Heart left ventricle (tissue), 16 donors: Measurements from ENCODE around the gene KCNN3. TPM values are rescaled to one million over a fixed set of nuclear protein-coding genes. Genes with fewer than 3 reads are reported as not detected.

ENCODE experiments used
- ATAC-seq, 4 donors: fragments of 200-7000 bp; cut with Tn5 transposase; one replicate each; pipeline ENCODE4 v1.9.1; 2020 to 2022; ENCODE audit warnings: moderate library complexity in 4 of 4, mild to moderate bottlenecking in 3 of 4, moderate number of reproducible peaks in 1 of 4
- DNase-seq, 5 donors: peaks; one replicate each; pipeline ENCODE4 v3.0.0-alpha.2; 2020
- H3K27ac ChIP-seq, 12 donors: fragments of 200-600 bp; sonication (generic) in 4 of 12; one replicate each; pipeline versions ENCODE4 v1.5.0 to v1.8.0; 2016 to 2022; ENCODE audit warnings: mild to moderate bottlenecking in 2 of 12
- H3K27me3 ChIP-seq, 9 donors: fragments of 200-600 bp; sonication (generic) in 2 of 9; one replicate each; pipeline versions ENCODE4 v1.5.1 to v1.8.0; 2016 to 2022; ENCODE audit warnings: mild to moderate bottlenecking in 3 of 9
- H3K36me3 ChIP-seq, 9 donors: fragments of 200-600 bp; sonication (generic) in 2 of 9; one replicate each; pipeline versions ENCODE4 v1.5.0 to v1.8.0; 2018 to 2022; ENCODE audit warnings: mild to moderate bottlenecking in 2 of 9
- H3K4me1 ChIP-seq, 12 donors: fragments of 200-600 bp; sonication (generic) in 4 of 12; one replicate each; pipeline versions ENCODE4 v1.5.0 to v1.8.0; 2016 to 2022; ENCODE audit warnings: mild to moderate bottlenecking in 3 of 12
- H3K4me3 ChIP-seq, 12 donors: fragments of 200-600 bp; sonication (generic) in 4 of 12; one replicate each; pipeline versions ENCODE4 v1.5.0 to v1.8.0; 2017 to 2022; ENCODE audit warnings: mild to moderate bottlenecking in 9 of 12, moderate library complexity in 4 of 12
- H3K9me3 ChIP-seq, 12 donors: fragments of 200-600 bp; sonication (generic) in 4 of 12; one replicate each; pipeline versions ENCODE4 v1.5.0 to v1.8.0; 2016 to 2022; ENCODE audit warnings: mild to moderate bottlenecking in 1 of 12
- POLR2A ChIP-seq, 2 donors: fragments of 450-650 bp; IDR thresholded peaks; one replicate each; pipeline ENCODE4 v1.6.1; 2017; ENCODE audit warnings: antibody characterized with exemption in 2 of 2, mild to moderate bottlenecking in 2 of 2, moderate library complexity in 2 of 2
- WGBS, 4 donors: extraction: QIAGEN DNeasy Blood & Tissue Kit in 2 of 4; methylation state at CpG; one replicate each; pipeline versions ENCODE4 v1.1.5 to v1.1.7; 2013 to 2018; 5-methylcytosine and 5-hydroxymethylcytosine counted together
- intact Hi-C, 10 donors: fragments of 100-400 bp; cut with DNase I; formaldehyde crosslinking; loops; one replicate each; pipeline versions ENCODE4 v1.11.1 to v1.14.2; 2022
- long read RNA-seq, 3 donors: library from polyadenylated mRNA; unstranded; transcript quantifications; one replicate each; pipeline ENCODE4 v2.0.0, GENCODE V29; 2020 to 2021
- polyA plus RNA-seq, 2 donors: library from polyadenylated mRNA; stranded (reverse); fragments of 200-250 nt; gene quantifications; one replicate each; pipeline ENCODE4 v1.2.3, GENCODE V29; 2013
- total RNA-seq, 9 donors: library from RNA; depleted of rRNA in 2 of 9; stranded (reverse); fragments of >200 nt in 2 of 9; fragmentation: NEBNext Ultra II Directional in 3 of 9; extraction: Animal tissue kit (Norgen Biotek cat#: 25700) in 3 of 9; gene quantifications; one replicate each; pipeline versions ENCODE4 v1.1.0 to v1.2.4, GENCODE V29; 2016 to 2023
- TF ChIP-seq, protein P1 (sequence below), 12 donors: fragments of 200-600 bp; sonication (generic) in 4 of 12; IDR thresholded peaks; one replicate each; pipeline versions ENCODE4 v1.5.0 to v1.8.0; 2018 to 2022; ENCODE audit warnings: antibody characterized with exemption in 12 of 12, mild to moderate bottlenecking in 5 of 12
- donor health status: ischemic (EF 13 %, LVEDD 7.1; RV severe dilation, severe dysfunction).
- donor health status: healthy with polysubstance abuse.
- donor health status: DM: no; HTN: yes; CAD: no.
- donor health status: DM: no; HTN: no; CAD: no.
- donor health status: ischemic (EF 25% LVEDD 6.9; RV normal size, moderate dysfunction).
- donor health status: ischemic (EF 25% LVEDD 5.7; RV mildly dilated, moderate dysfunction).
- donor health status: healthy.
- donor health status: DM: yes; HTN: yes; CAD: no.
- donor health status: ischemic (EF 35%, LVEDD 5.7; RV mildly dilated, moderate dysfunction).
- donor health status: nonischemic (EF 11% LVEDD 7.7; RV severe dilation, severe dysfunction).
- donor health status: DM: yes; HTN: yes; CAD: no.
- donor health status: PGD.
- donor health status: ischemic (EF 29% LVEDD 5.4; RV normal size, mild dysfunction).
- donor health status: nonischemic (EF 23%, LVEDD 6.1; RV moderate dilation, normal function).

Gene KCNN3
- total RNA-seq: 1 to 10 TPM; 1.0 to 4.6 (median 3.0) TPM
- under 1 TPM; 0.42 to 0.88 TPM for polyA plus RNA-seq
- long read RNA-seq, donor 1, full-length matches to known transcripts: 2 of 2 reads
- long read RNA-seq, donor 1, partial matches to known transcripts: 0 of 2 reads
- long read RNA-seq, donor 1, other reads (novel, unspliced or antisense): 0 of 2 reads
- long read RNA-seq, donor 2, full-length matches to known transcripts: 5 of 5 reads
- long read RNA-seq, donor 2, partial matches to known transcripts: 0 of 5 reads
- long read RNA-seq, donor 2, other reads (novel, unspliced or antisense): 0 of 5 reads
- long read RNA-seq, donor 3, full-length matches to known transcripts: 1 of 2 reads
- long read RNA-seq, donor 3, partial matches to known transcripts: 0 of 2 reads
- long read RNA-seq, donor 3, other reads (novel, unspliced or antisense): 1 of 2 reads

DNA sequence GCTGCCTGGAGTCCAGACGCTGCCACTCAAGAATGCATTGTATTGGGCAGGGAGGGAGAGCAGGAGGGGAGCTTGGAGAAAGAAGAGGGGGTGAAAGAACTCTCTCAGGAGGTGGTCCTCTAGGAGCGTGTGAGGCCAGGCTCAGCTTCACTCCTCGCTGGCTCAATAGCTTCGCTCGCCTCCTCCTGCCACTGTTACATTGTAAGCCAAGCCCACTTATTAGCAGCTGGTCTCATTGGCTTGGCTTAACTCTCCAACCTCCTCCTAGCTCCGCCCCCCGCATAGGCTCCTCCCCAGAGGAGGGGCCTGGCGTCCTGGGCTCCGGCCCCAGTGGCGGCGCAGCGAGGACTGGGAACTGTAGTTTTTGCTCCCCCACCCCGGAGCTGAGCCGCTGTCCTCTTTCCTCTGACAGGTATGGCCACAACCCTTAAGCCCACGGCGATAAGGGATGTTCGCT is at the start of gene KCNN3:
TSS of gene KCNN3 (minus strand) at position 167 of the 457 bp plus-strand sequence. CDS start 317 bp downstream, outside the sequence.
- Histone ChIP-seq H3K9me3 (no peaks in the 10 kb centered on the region), H3K27ac (peak within 1 kb of the TSS in 8 of 12 donors; percentile 27 to 65 (median 42)), H3K4me3 (peak within 1 kb of the TSS; percentile 27 to 73 (median 57)), H3K36me3 (no peaks in the 10 kb centered on the region), H3K27me3 (peaks cover 0 to 11% (median 0%) of the 10 kb centered on the region in 9 donors), H3K4me1 (peaks cover 0 to 47% (median 32%) of the 10 kb centered on the region in 12 donors)
- 0 to 2% (median 1%) methylated on average over 16 to 17 of the region's 17 CpGs for WGBS, 4 donors
- peak in 1 of 2 donors; percentile 88 for TF ChIP-seq POLR2A (IDR thresholded peaks at IDR 0.05)
- TF ChIP-seq, protein P1, sequence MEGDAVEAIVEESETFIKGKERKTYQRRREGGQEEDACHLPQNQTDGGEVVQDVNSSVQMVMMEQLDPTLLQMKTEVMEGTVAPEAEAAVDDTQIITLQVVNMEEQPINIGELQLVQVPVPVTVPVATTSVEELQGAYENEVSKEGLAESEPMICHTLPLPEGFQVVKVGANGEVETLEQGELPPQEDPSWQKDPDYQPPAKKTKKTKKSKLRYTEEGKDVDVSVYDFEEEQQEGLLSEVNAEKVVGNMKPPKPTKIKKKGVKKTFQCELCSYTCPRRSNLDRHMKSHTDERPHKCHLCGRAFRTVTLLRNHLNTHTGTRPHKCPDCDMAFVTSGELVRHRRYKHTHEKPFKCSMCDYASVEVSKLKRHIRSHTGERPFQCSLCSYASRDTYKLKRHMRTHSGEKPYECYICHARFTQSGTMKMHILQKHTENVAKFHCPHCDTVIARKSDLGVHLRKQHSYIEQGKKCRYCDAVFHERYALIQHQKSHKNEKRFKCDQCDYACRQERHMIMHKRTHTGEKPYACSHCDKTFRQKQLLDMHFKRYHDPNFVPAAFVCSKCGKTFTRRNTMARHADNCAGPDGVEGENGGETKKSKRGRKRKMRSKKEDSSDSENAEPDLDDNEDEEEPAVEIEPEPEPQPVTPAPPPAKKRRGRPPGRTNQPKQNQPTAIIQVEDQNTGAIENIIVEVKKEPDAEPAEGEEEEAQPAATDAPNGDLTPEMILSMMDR (IDR thresholded peaks at IDR 0.05): peak in 1 of 12 donors; percentile 5
- intact Hi-C loops: loop anchor here in 6 of 10 donors (1.0 to 10.0 kb wide), 6 partner anchors 62 to 395 kb away; partner anchors contain the start of gene UBE2Q1 (in 1 of the 6)
- ATAC-seq (peak; percentile 97 to 99 (median 98)), DNase-seq (peak; percentile 92 to 95 (median 94))

DNA sequence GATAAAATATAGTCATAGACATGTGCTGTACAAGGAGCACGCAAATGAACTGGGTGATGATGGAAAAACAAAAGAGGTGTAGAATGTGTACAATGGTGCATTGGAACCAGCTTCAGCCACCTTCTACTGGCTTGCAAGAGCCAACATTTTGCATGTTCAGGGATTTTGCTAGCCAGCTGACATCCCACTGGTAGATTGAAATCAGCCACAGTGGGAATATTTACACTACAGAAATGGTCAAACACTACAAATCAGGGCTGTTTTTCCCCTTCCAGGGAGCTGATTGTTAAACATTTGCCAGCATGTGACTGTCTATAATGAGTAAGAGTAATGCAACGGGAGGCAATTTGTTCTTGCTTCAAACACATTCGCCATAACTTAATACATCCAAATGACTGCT is 43.2 kb upstream of the KCNN3 start:
- 69 to 74% (median 71%) methylated on average over 3 of the region's 3 CpGs for WGBS, 4 donors
- ATAC-seq (no peak), DNase-seq (no peak)
- Histone ChIP-seq H3K36me3 (no peaks in the 10 kb centered on the region), H3K4me1 (peaks cover 0 to 20% (median 4%) of the 10 kb centered on the region in 12 donors), H3K27me3 (no peaks in the 10 kb centered on the region), H3K9me3 (peaks cover 0 to 3% (median 0%) of the 10 kb centered on the region in 12 donors), H3K4me3 (no peak overlapping the region), H3K27ac (peak overlapping the region in 4 of 12 donors; percentile 23 to 74 (median 27))
- intact Hi-C loops: no loop called here
- TF ChIP-seq POLR2A (IDR thresholded peaks at IDR 0.05): no peak
- TF ChIP-seq, protein P1 (IDR thresholded peaks at IDR 0.05): no peak

DNA sequence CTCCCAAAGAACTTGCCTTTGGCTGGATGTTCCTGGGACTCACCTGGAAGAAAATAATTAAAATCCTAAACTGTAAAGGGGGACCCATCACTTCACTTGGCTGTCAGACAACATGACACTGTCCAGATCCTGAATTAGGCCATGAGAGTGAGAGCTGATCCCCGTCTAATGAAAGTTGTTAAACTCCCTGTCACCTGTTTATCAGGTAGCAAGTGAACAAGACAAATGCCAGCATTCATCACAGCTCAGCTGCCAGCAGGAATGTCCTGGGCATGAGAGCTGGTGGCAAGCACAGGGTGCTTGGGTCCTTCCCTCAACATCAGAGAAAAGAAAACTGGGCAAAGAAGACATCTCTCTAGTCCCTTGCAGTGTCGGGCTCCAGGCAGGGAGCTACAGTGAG is 42.7 kb upstream of the KCNN3 start:
- Histone ChIP-seq H3K36me3 (no peaks in the 10 kb centered on the region), H3K27ac (peak overlapping the region in 7 of 12 donors; percentile 13 to 74 (median 45)), H3K27me3 (no peaks in the 10 kb centered on the region), H3K4me1 (peaks cover 0 to 20% (median 4%) of the 10 kb centered on the region in 12 donors), H3K4me3 (no peak overlapping the region), H3K9me3 (peaks cover 0 to 3% (median 0%) of the 10 kb centered on the region in 12 donors)
- no peak for TF ChIP-seq POLR2A (IDR thresholded peaks at IDR 0.05)
- TF ChIP-seq, protein P1 (IDR thresholded peaks at IDR 0.05): no peak
- 43 to 61% (median 60%) methylated on average over 2 of the region's 2 CpGs for WGBS, 4 donors
- DNase-seq (peak in 1 of 5 donors; percentile 44), ATAC-seq (peak; percentile 45 to 85 (median 73))
- intact Hi-C loops: no loop called here
